ENCODE results near the gene R3HCC1L. TPM values are rescaled to one million over a fixed set of nuclear protein-coding genes. Genes with fewer than 3 reads are reported as not detected.

The R3HCC1L gene
- total RNA-seq, 3 donors from 2014 or later (not counting 1 experiment from before 2014, with no cell fraction given): 17.9 to 25.6 (median 23.3) TPM

- no peaks in the 10 kb centered on the region for H3K27me3 ChIP-seq (ENCODE audit: control insufficient read depth, insufficient read depth, low read length)
- H3K27ac ChIP-seq (ENCODE audit: low read length): no peak overlapping the region
- Mint-ChIP-seq H3K9me3 (no peaks in the 10 kb centered on the region), H3K4me1 (no peaks in the 10 kb centered on the region), H3K27ac (no peak overlapping the region), H3K27me3 (ENCODE audit: low read depth in 2 of 2) (peaks cover 43 to 68% of the 10 kb centered on the region in 2 donors), H3K4me3 (no peak overlapping the region), H3K36me3 (no peaks in the 10 kb centered on the region)
- no peaks in the 10 kb centered on the region for H3K9me3 ChIP-seq (ENCODE audit: control insufficient read depth, insufficient read depth, low read length)
- TF ChIP-seq CTCF (IDR thresholded peaks at IDR 0.05): no peak
- no peaks in the 10 kb centered on the region for H3K36me3 ChIP-seq (ENCODE audit: control insufficient read depth, insufficient read depth, low read length)
- no peak for DNase-seq
- 48% methylated on average over 1 of the region's 1 CpG for WGBS (ENCODE audit: insufficient coverage)
- intact Hi-C loops (cut with micrococcal nuclease): no loop called here
- ATAC-seq: no peak
- H3K4me3 ChIP-seq (ENCODE audit: low read length): no peak overlapping the region
- H3K4me1 ChIP-seq (ENCODE audit: control insufficient read depth, insufficient read depth, low read length): no peaks in the 10 kb centered on the region
Measured at GRCh38 chr10:98110356-98110755, 24.1 kb upstream of the R3HCC1L start.

- H3K9me3 Mint-ChIP-seq: no peaks in the 10 kb centered on the region
- intact Hi-C loops (cut with micrococcal nuclease): no loop called here
- Histone ChIP-seq H3K27me3 (ENCODE audit: control insufficient read depth, insufficient read depth, low read length) (no peaks in the 10 kb centered on the region), H3K36me3 (ENCODE audit: control insufficient read depth, insufficient read depth, low read length) (no peaks in the 10 kb centered on the region), H3K9me3 (ENCODE audit: control insufficient read depth, insufficient read depth, low read length) (no peaks in the 10 kb centered on the region), H3K4me3 (ENCODE audit: low read length) (no peak overlapping the region), H3K27ac (ENCODE audit: low read length) (no peak overlapping the region), H3K4me1 (ENCODE audit: control insufficient read depth, insufficient read depth, low read length) (no peaks in the 10 kb centered on the region)
- H3K4me1 Mint-ChIP-seq: no peaks in the 10 kb centered on the region
- peaks cover 43 to 78% of the 10 kb centered on the region in 2 donors for H3K27me3 Mint-ChIP-seq (ENCODE audit: low read depth in 2 of 2)
- 70% methylated on average over 10 of the region's 10 CpGs for WGBS (ENCODE audit: insufficient coverage)
- DNase-seq (no peak), ATAC-seq (no peak)
- no peak for TF ChIP-seq CTCF (IDR thresholded peaks at IDR 0.05)
- no peak overlapping the region for H3K27ac Mint-ChIP-seq
- no peaks in the 10 kb centered on the region for H3K36me3 Mint-ChIP-seq
- H3K4me3 Mint-ChIP-seq: no peak overlapping the region
Measured at GRCh38 chr10:98115031-98115787, 19.2 kb upstream of the R3HCC1L start.

- Histone ChIP-seq H3K4me1 (ENCODE audit: control insufficient read depth, insufficient read depth, low read length) (no peaks in the 10 kb centered on the region), H3K27me3 (ENCODE audit: control insufficient read depth, insufficient read depth, low read length) (no peaks in the 10 kb centered on the region), H3K4me3 (ENCODE audit: low read length) (no peak overlapping the region), H3K27ac (ENCODE audit: low read length) (no peak overlapping the region), H3K9me3 (ENCODE audit: control insufficient read depth, insufficient read depth, low read length) (no peaks in the 10 kb centered on the region), H3K36me3 (ENCODE audit: control insufficient read depth, insufficient read depth, low read length) (no peaks in the 10 kb centered on the region)
- Mint-ChIP-seq H3K4me1 (no peaks in the 10 kb centered on the region), H3K27me3 (ENCODE audit: low read depth in 2 of 2) (peaks cover 44 to 80% of the 10 kb centered on the region in 2 donors), H3K4me3 (no peak overlapping the region), H3K36me3 (no peaks in the 10 kb centered on the region), H3K9me3 (no peaks in the 10 kb centered on the region), H3K27ac (no peak overlapping the region)
- DNase-seq (no peak), ATAC-seq (no peak)
- WGBS (ENCODE audit: insufficient coverage): 83% methylated on average over 4 of the region's 4 CpGs
- intact Hi-C loops (cut with micrococcal nuclease): no loop called here
- TF ChIP-seq CTCF (IDR thresholded peaks at IDR 0.05): no peak
Measured at GRCh38 chr10:98119891-98120290, 14.6 kb upstream of the R3HCC1L start.
